Uterus (tissue), 4 donors: ENCODE data around the gene LCN9. TPM values are rescaled to one million over a fixed set of nuclear protein-coding genes. Genes with fewer than 3 reads are reported as not detected.

Experiments
- DNase-seq, 2 donors: peaks; one replicate each; pipeline ENCODE4 v3.0.0-alpha.2; 2019 to 2020
- H3K27ac ChIP-seq, 2 donors: fragments of 200-600 bp; sonication (generic); 1 replicate in 1 of 2; 2 replicates in 1 of 2; pipeline ENCODE4 v1.5.1; 2016 to 2018
- H3K27me3 ChIP-seq, 2 donors: fragments of 200-600 bp; sonication (generic); one replicate each; pipeline ENCODE4 v1.5.1; 2018 to 2019; ENCODE audit warnings: control low read depth in 1 of 2
- H3K36me3 ChIP-seq, 2 donors: fragments of 200-600 bp; sonication (generic); one replicate each; pipeline ENCODE4 v1.5.1; 2019; ENCODE audit warnings: control low read depth in 1 of 2
- H3K4me1 ChIP-seq, 2 donors: fragments of 200-600 bp; sonication (generic); one replicate each; pipeline ENCODE4 v1.5.1; 2018 to 2019; ENCODE audit warnings: control low read depth in 1 of 2
- H3K4me3 ChIP-seq, 2 donors: fragments of 200-600 bp; sonication (generic); 1 replicate in 1 of 2; 2 replicates in 1 of 2; pipeline ENCODE4 v1.5.1; 2018 to 2019; ENCODE audit warnings: mild to moderate bottlenecking in 1 of 2
- H3K9me3 ChIP-seq, 2 donors: fragments of 200-600 bp; sonication (generic); one replicate each; pipeline ENCODE4 v1.5.1; 2019; ENCODE audit warnings: control low read depth in 1 of 2
- CTCF ChIP-seq, 4 experiments: fragments of 200-600 bp in 2 of 4; fragments of 450-650 bp in 2 of 4; sonication (generic) in 2 of 4; IDR thresholded peaks; one replicate each; pipeline ENCODE4 v1.5.1; 2016 to 2019; ENCODE audit warnings: antibody characterized with exemption in 4 of 4, mild to moderate bottlenecking in 2 of 4, moderate library complexity in 1 of 4
- POLR2A ChIP-seq, 2 donors: fragments of 450-650 bp; IDR thresholded peaks; one replicate each; pipeline ENCODE4 v1.6.1; 2016; ENCODE audit warnings: antibody characterized with exemption in 2 of 2, mild to moderate bottlenecking in 1 of 2, moderate library complexity in 1 of 2
- intact Hi-C: fragments of 100-400 bp; cut with DNase I; formaldehyde crosslinking; loops from one replicate; pipeline ENCODE4 v1.15.1; 2023; ENCODE audit warnings: low total_unique reads
- total RNA-seq, 4 donors: library from RNA; depleted of rRNA in 3 of 4; stranded (reverse); fragments of >200 nt in 3 of 4; gene quantifications; one replicate each; pipeline versions ENCODE4 v1.1.0 to v1.2.4, GENCODE V29; 2014 to 2023
- donor health status: DM: yes; HTN: yes; CAD: no.

LCN9 gene
- total RNA-seq, 4 donors from 2014 or later, result not detected

GRCh38 chr9:135714242-135715055 lies 51.3 kb downstream of the LCN9 start:
- Histone ChIP-seq H3K4me1 (no peaks in the 10 kb centered on the region), H3K27me3 (peaks cover 0 to 23% of the 10 kb centered on the region in 2 donors), H3K9me3 (no peaks in the 10 kb centered on the region), H3K4me3 (no peak overlapping the region), H3K36me3 (no peaks in the 10 kb centered on the region), H3K27ac (no peak overlapping the region)
- intact Hi-C loops, result no loop called here
- no peak for TF ChIP-seq CTCF (IDR thresholded peaks at IDR 0.05)
- no peak for TF ChIP-seq POLR2A (IDR thresholded peaks at IDR 0.05)
- DNase-seq, result no peak

- no peak for DNase-seq
- Histone ChIP-seq H3K4me3 (no peak overlapping the region), H3K4me1 (no peaks in the 10 kb centered on the region), H3K27me3 (peaks cover 0 to 23% of the 10 kb centered on the region in 2 donors), H3K9me3 (no peaks in the 10 kb centered on the region), H3K36me3 (no peaks in the 10 kb centered on the region), H3K27ac (no peak overlapping the region)
- TF ChIP-seq POLR2A (IDR thresholded peaks at IDR 0.05) (no peak), CTCF (IDR thresholded peaks at IDR 0.05) (no peak)
- intact Hi-C loops, result no loop called here
Observed at GRCh38 chr9:135715056-135715595, 52.0 kb downstream of the LCN9 start.

- Histone ChIP-seq H3K4me1 (no peaks in the 10 kb centered on the region), H3K36me3 (no peaks in the 10 kb centered on the region), H3K9me3 (no peaks in the 10 kb centered on the region), H3K27me3 (peaks cover 0 to 23% of the 10 kb centered on the region in 2 donors), H3K27ac (no peak overlapping the region), H3K4me3 (no peak overlapping the region)
- intact Hi-C loops, result no loop called here
- TF ChIP-seq CTCF (IDR thresholded peaks at IDR 0.05) (no peak), POLR2A (IDR thresholded peaks at IDR 0.05) (no peak)
- DNase-seq, result no peak
Observed at GRCh38 chr9:135716045-135716444, 52.9 kb downstream of the LCN9 start.

Other genes with a start within 250 kb of the LCN9 start
- gene PPP1R26, start 183.5 kb upstream of the LCN9 start, total RNA-seq, result 10 to 100 TPM in 2 of 4 donors, 1 to 10 TPM in 2; 3.6 to 16.4 (median 10.6) TPM
- 10 to 100 TPM in 3 of 4 donors, 1 to 10 TPM in 1; 9.7 to 28.2 (median 20.1) TPM for gene MRPS2, start 162.6 kb upstream of the LCN9 start, total RNA-seq
- gene LCN1, start 141.9 kb upstream of the LCN9 start, total RNA-seq, result 1 to 10 TPM in 1 of 4 donors, not detected in 3; 2.2 TPM
- not detected for gene OBP2A, start 117.2 kb upstream of the LCN9 start, total RNA-seq
- not detected for gene PAEP, start 101.6 kb upstream of the LCN9 start, total RNA-seq
- gene GLT6D1, start 23.8 kb upstream of the LCN9 start, total RNA-seq, result not detected
- gene SOHLH1, start 36.2 kb downstream of the LCN9 start, total RNA-seq, result not detected
- gene KCNT1, start 38.9 kb downstream of the LCN9 start, total RNA-seq, result under 1 TPM in 2 of 4 donors, not detected in 2; 0.28 to 0.52 TPM
- gene CAMSAP1, start 244.2 kb downstream of the LCN9 start, total RNA-seq, result 10 to 100 TPM; 15.6 to 61.2 (median 43.2) TPM